Right forelimb (tissue), 1 donor: ENCODE data around the gene LYZL6.
"Not testable (repeated sequence)": the region's sequence is repeated elsewhere in the genome, so short reads cannot be mapped to it uniquely, and the experiment has no call there.

ENCODE experiments used
- DNase-seq: peaks from one replicate; pipeline ENCODE4 v3.0.0-alpha.2; 2018

Gene LYZL6

GRCh38 chr17:35906191-35906925, 37.2 kb downstream of the LYZL6 start:
- no peak for DNase-seq

DNA sequence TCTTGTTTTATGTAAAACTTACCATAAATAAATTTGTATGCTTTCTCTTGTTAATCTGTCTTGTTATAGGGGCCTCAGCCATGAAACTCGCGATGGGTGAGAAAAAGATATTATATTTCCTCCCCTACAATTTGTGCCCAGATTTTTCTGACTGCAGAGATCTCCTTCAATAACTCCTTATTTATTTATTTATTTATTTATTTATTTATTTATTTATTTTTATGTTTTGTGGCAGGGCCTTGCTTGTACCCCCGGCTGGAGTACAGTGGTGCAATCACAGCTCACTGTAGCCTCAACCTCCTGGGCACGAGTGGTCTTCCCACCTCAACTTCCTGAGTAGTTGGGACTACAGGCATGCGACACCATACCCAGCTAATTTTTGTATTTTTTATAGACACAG, 40.1 kb downstream of the LYZL6 start:
- DNase-seq, result no peak

GRCh38 chr17:35901631-35902175, 41.8 kb downstream of the LYZL6 start:
- no peak for DNase-seq

DNA sequence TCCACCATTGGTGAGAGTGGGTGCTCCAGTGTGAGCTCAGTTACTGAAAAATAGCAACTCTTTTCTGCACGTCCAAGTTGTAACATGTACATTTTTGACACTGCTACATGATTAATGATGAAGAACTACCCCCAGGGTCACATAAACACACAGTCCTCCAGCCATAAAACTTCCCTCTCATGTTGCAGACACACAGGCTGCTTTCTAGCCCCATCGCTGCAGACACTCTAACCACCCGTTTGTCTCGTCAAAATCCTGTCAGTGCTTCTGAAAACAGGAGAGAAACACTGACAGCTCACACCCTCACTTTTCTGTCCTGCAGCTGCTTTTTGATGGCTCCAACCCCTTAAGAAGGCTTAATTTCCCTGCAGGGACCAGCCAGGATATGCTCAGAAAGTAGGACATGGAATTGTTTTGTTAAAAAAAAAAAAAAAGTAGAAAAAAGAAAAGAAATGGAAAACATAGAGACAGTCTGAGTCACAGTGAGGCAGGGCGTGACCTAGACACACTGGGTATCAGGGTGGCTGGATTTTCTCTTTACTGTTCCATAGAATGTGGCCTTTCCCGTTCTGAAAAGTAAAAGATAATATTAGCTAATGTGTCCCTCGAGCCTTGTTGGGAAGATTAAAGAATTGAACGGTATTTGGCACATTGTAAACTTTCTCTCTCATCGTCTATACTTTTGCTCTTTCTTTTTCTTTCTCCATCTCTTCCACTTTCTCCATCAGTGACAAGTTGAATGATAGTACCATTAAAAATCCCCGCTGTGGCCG, 42.6 kb downstream of the LYZL6 start:
- no peak for DNase-seq

GRCh38 chr17:35900280-35900679, 43.2 kb downstream of the LYZL6 start:
- DNase-seq, result no peak

DNA sequence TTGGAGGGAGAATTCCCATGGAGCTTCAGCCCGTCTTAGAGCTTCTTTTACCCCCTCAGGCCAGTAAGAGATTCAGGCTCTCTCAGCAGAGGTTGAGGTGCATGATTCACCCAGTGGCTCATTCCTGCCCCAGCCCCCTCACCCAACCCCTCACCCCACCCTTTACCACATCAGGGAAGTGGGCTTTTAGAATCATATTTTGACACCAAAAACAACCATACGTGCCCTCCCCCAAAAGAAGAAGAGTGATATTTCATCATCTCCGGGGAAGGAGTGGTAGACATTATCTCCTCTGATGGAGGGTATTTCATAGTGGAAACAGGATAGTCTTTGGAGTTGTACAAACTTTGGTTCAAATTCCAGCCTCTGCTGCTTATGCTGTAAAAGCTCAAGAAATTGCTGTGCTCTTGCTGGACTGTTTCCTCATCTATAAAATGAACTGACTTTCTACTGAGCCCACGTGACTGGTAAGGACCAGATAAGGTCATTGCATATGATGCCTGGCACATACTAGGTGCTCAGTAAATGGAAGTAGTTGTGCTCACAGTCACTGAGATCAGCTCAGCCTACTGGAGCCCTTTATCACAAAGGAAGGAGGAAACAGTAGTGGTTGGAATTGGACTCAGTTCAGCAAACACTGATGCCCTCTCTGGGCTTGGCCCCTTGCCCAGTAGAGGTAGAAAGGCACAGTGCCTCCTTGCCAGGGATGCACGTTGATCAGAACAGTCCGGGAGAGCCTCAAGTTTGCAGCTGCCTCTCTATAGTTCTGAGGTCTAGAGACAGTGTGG, 45.0 kb downstream of the LYZL6 start:
- DNase-seq, result no peak

- not testable (repeated sequence) for DNase-seq
Observed at GRCh38 chr17:35897772-35898171, 45.7 kb downstream of the LYZL6 start.

DNA sequence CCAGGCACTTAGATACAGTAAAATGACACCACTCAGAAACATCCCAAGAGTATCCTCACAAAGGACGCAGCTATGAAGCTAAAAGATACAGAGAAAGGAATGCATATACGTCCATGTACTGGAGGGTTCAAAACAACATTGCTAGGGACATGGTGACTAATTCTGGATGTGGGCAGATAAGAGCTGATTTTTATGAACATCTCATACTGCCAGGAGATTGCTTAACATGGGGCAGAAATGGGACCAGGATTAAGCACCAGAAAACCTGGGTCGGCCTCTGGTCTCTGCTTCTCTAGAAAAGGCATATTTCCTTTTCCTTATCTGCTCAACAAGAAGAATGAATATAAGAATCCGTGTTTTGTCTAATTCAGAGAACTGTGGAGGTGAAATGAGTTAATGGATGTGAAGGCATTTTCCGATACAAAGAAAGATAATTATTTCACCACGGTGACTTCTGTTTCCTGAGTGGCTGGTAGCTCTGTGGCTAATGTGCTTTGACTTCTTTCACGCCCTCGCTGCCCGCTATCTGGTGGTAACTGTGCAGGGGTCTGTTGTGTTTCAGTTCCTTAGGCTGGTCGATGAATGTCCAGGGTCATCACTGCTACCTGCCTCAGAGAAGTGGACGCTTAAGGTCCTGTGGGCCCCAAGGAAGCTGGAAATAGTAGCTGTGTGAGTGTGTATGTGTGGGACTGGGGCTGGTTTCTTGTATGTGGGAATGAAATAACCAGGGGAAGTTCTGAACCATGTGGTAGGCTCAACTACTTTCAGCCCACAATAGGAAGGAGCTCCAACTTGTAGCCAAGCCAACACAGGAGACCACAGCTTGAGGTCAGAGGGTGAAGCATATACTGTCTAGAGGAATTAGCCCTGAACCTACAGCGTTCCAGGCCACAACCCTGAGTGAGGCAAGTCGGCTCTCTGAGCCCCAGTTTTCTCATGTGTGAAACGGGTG, 47.6 kb downstream of the LYZL6 start:
- DNase-seq, result no peak

DNA sequence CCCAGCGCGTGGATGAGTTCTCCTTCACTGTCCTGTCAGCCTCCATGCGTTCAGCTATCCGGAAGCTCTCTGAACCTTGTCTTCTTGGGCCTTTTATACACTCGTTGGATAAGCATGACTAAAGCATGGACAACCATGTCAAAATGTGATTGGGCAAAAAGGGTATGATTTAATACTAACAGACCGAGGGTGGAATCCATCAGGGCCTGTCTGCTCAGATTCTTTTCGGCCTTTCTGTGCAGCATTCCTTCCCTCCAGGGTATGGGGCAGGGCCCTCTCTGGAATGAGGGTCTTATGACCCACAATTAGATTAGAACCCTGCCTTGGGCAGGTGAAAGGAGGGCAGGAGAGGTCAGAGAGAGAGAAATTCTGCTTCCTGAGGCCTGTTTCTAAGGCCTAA, 49.3 kb downstream of the LYZL6 start:
- no peak for DNase-seq

DNA sequence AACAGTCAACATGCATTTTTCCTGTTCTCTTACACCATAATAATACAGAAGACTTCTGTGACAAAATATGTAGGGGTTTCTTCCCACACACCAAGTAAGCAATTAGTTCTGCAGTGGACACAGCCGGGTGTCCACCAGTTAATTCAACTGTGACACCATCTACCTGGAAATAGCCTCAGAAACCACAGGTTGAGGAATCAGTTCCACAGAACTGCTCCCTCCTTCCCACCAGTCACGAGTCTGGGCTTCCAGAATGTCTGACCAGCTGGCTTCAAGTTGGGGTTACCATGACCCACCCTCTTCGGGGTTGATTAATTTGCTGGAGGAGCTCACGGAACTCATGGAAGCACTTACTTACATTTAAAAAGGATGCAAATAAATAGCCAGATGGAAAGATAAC, 49.8 kb downstream of the LYZL6 start:
- DNase-seq, result no peak

DNA sequence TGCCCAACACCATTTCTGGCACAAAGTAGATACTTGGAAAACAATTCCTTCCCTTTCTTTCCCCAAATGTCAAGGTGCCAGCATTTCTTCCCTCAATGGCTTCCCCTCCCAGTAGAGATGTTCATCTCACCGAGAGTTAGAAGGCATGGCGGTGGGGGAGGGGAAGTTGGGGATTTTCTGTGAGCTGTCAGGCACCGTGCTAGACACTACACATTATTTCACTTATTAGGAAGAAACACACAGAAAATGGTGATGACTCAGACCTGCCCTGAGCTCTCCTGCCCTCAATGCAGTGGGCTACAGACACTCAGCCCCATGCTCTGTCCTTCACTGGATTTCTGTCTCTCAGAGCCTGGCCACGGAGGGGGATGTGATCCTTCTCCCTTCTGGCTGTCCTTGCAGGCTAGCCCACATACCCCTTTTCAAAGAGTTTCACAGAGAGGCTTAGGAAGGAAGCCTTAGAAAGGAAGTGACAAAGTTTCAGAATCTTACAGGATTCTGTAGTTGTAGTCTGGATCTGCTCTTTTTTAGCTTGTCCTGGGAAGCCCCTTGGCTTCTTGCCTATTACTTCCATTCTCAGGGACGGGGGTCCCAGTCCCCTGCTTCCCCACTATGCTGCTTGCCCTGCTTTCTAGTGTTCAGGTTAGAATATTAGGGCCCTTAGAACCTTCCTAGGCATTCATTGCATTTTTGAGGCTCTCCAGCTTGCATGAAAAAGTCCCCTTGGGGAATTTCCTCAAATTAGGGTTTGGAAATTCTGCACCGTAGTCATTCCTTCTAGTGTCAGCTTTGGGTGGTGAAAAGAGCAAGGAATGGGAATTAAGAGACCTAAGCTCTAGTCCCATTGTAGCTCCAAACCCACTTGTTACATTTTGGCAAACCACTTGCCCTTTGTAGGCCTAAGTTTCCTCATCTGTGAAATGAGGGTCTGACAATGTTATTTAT, 51.1 kb downstream of the LYZL6 start:
- DNase-seq, result no peak

- DNase-seq, result no peak
Observed at GRCh38 chr17:35891269-35891668, 52.2 kb downstream of the LYZL6 start.

- DNase-seq, result no peak
Observed at GRCh38 chr17:35890774-35891155, 52.7 kb downstream of the LYZL6 start.

DNA sequence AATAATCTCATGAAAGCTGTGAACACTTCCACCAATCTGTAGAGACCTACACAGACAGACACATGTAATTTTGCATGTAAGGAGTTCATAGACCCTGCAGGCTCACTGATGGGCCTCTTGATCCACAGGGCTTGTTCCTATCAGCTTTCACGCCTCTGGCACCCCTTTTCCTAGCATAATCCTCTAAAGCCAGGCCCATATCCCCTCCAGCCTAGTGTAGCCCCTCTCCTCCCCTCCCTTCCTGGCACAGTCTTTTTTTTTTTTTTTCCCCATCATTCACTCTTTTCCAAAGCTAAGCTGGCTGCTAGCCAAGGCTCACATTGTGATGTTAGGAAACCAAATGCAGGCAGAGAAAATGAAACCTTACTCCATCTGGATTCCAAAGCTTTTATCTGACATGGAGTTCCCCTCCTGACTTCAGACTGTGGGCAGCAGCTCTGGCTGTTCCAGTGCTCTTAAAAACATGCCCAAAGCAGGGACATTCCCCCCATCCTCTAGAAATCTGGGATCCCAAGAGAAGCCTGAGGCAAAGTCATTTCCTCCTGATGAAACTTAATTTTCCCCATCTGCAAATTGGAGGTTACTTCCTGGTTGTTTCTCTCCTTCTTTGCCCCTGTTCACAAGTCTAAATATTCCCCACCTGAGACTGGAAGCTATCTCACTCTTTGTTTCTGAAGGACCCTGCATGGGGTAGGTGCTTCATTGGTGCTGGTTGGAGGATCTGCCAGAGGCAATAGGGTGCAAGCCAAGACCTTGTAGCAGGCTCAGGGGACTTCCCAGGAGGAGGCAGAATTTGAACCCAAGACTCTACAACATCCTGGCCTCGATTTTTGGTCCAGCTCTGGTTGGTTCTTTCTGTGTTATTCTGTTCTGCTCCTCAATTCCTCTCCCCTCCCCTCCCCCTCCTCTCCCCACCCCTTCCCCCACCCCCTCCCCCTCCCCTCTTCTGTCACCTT, 53.4 kb downstream of the LYZL6 start:
- peak; percentile 49 for DNase-seq

- DNase-seq, result no peak
Observed at GRCh38 chr17:35889241-35889640, 54.3 kb downstream of the LYZL6 start.
